IPS-11a (cell line): ENCODE data around the gene FECH.
"Not testable (repeated sequence)": the region's sequence is repeated elsewhere in the genome, so short reads cannot be mapped to it uniquely, and the experiment has no call there.

ENCODE experiments used
- H3K4me3 ChIP-seq: one replicate; pipeline ENCODE4 v1.5.1; 2013; ENCODE audit warnings: low read depth, low read length, control low read depth

FECH gene

DNA sequence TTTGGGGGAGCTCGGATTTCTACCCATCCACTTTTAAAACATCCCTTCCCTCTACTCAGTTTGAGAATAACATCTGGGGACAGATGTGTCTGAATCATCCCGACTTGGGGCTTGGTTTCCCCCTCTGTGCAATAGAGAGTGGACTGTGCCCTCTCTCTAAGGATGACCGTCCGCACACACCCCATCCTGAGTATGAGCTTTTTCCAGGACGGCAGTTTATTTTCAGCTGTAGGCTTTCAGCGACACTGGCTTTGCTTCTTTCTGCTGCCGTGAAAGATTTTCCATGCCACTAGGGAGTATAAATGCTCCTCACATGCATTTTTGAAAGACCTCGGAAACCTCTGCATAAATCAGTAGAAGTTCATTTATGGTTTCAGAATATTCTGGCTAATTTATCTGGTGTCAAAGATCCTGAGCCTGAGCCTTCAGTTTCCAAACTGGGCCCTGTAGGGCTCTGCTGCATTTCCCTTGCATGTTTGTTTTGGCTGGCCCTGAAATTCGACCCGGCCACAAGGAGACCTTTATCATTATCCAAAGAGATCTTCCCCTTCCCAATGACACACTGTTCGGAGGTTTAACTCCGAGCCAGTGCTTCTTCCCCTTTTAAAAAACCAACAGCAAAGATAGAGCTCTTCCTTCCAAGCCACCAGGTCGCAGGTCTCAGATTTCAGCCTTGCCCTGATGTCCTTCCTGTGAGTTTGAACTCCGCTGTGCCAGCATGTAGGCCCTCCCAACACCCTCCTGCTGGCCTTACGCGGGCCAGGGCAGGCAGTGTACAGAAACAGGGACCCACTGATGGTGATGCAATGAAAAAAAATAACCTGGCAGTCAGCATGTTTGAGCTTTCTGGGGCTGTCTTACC is 53.3 kb downstream of the FECH start:
- H3K4me3 ChIP-seq, result no peak overlapping the region

DNA sequence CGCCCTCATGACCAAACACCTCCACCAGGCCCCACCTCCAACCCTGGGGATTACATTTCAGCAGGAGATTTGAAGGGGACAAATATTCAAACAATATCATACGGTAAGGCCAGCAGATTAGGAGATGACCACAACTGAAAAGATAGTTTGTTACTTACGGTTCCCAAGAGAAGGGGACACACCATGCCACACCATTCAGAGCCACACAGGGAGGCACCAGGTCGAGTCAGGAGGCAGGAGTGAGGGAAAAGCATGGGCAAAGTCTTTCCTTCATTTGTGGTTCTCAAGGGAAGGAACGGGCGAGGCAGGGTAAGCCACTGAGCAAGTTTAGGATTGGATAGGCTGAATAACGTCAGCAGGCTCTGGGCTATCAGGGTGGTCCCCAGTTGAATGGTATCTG is 57.4 kb downstream of the FECH start:
- H3K4me3 ChIP-seq, result no peak overlapping the region

DNA sequence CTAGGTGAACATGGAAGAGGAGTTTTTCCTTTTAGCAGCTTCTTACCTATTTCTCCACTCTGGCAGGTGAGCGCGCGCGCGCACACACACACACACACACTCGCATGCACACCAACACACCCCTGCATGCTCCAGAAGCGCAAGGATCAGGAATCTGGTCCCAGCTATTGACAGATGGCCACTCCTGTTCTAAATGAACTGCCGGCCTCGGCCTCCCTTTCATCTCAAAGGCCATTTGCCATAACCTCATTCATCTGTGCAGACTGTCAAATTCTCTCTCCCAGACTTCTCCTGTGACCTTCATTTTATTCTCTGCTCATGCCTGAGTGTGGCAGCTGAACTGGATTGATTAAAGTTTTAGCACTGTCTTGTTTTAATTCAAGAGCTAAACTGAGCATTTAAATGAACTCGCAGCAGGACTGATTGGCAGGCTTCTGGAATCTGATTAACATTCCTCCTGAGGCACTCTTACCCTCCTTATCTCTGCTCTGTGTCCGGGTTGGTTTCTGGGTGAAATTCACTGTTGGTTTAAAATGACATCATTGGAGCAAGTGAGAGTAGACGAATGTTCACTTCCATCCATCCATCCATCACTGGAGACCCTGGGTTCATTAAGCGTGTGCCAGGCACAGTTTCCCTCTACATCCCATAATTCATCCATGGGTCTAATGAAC is 58.8 kb downstream of the FECH start:
- H3K4me3 ChIP-seq, result no peak overlapping the region

- H3K4me3 ChIP-seq, result no peak overlapping the region
Observed at GRCh38 chr18:57523171-57523956, 63.1 kb downstream of the FECH start.

GRCh38 chr18:57522348-57522747 is 64.2 kb downstream of the FECH start:
- H3K4me3 ChIP-seq, result not testable (repeated sequence)

GRCh38 chr18:57519668-57520424 is 66.7 kb downstream of the FECH start:
- H3K4me3 ChIP-seq, result no peak overlapping the region

- H3K4me3 ChIP-seq, result no peak overlapping the region
Observed at GRCh38 chr18:57518533-57518932, 68.0 kb downstream of the FECH start.

DNA sequence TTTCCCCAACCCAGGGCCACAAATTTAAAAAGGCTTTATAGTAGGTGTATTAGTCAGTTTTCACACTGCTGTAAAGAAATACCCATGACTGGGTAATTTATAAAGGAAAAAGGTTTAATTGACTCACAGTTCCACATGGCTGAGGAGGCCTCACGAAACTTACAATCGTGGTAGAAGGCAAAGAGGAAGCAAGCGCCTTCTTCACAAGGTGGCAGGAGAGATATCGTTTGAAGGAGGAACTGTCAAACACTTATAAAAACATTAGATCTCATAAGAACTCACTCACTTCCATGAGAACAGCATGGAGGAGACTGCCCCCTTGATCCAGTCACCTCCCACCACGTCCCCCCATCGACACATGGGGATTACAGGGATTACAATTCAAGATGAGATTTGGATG is 70.4 kb downstream of the FECH start:
- H3K4me3 ChIP-seq, result no peak overlapping the region

DNA sequence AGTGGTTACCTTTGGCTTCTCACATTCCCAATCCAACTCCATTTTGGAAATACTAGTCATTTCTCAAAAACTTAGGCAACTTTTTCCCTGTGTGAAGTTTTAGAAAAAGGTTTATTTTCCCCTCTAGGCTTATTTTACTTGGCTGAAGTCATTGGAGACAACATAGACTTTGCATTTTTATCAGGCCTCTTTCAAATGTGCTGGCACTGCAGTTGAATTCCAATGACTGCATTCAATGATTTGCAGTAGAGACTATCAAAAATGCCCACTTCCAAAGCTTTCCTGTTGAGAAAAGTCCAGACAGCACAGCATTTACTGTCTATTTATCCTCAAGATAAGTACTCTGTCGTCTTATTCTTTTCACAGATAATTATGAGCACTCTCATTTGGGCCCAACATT is 81.3 kb downstream of the FECH start:
- no peak overlapping the region for H3K4me3 ChIP-seq

DNA sequence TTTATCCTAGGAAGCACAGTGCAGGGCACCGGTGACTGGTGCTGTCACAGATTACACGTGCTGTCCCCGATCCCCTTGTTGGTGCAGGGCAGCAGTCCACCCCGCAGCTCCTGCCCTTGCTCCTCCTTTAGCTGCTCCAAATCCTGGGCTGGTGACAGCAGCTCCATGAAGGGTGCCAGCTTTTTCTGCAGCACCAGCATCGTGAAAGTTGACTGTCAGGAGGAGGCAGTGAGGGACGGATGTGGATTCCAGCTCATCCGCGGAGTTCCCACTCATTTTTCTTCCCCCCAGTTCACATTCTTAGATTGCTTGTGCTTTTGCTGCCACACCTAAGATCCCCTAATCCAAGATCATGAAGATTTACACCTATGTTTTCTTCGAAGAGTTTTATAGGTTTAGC is 83.9 kb downstream of the FECH start:
- H3K4me3 ChIP-seq, result no peak overlapping the region

GRCh38 chr18:57498682-57499256 is 87.7 kb downstream of the FECH start:
- H3K4me3 ChIP-seq, result no peak overlapping the region
